A673 (cell line): ENCODE data around the gene LRRC71. TPM values are rescaled to one million over a fixed set of nuclear protein-coding genes. Genes with fewer than 3 reads are reported as not detected.

Experiments used
- BruUV-seq: library from RNA; stranded (reverse); fragments of 400-500 nt; replicated peaks from 2 replicates; lab custom pipeline; 2021; lab: Mats Ljungman, UMichigan
- CTCF ChIA-PET: fragments of 300-600 bp; sonication (Branson Sonifier 250); formaldehyde crosslinking; loops from one replicate; lab custom pipeline; 2022; ENCODE audit warnings: antibody characterized with exemption; lab: Charles Lee
- POLR2A ChIA-PET: fragments of 300-600 bp; sonication (Branson Sonifier 250); formaldehyde crosslinking; loops from one replicate; lab custom pipeline; 2022; ENCODE audit warnings: antibody characterized with exemption; ENCODE audit not compliant: low non-redundant PET; lab: Charles Lee
- DNase-seq: peaks from one replicate; pipeline ENCODE4 v3.0.0-alpha.2; 2015; ENCODE audit warnings: low spot score
- H3K27ac ChIP-seq: fragments of 200-600 bp; sonication (generic); 2 replicates; pipeline ENCODE4 v1.5.1; 2016; ENCODE audit warnings: mixed run types, low read depth, mild to moderate bottlenecking, mixed read lengths, antibody characterized with exemption, low read length; ENCODE audit not compliant: poor library complexity, severe bottlenecking
- H3K27me3 ChIP-seq: fragments of 200-600 bp; sonication (generic); replicated peaks from 2 replicates; pipeline ENCODE4 v1.6.1; 2017; ENCODE audit warnings: mixed run types, low read depth, mild to moderate bottlenecking, mixed read lengths, antibody characterized with exemption, low read length; ENCODE audit not compliant: insufficient read depth, poor library complexity
- H3K36me3 ChIP-seq: fragments of 200-600 bp; sonication (generic); 2 replicates; pipeline ENCODE4 v1.6.1; 2016; ENCODE audit warnings: mixed run types, mild to moderate bottlenecking, mixed read lengths, antibody characterized with exemption, low read length; ENCODE audit not compliant: insufficient read depth, poor library complexity, severe bottlenecking
- H3K4me1 ChIP-seq: fragments of 200-600 bp; sonication (generic); 2 replicates; pipeline ENCODE4 v1.6.1; 2017; ENCODE audit warnings: mixed run types, mild to moderate bottlenecking, mixed read lengths, antibody characterized with exemption, low read length; ENCODE audit not compliant: insufficient read depth, poor library complexity, severe bottlenecking
- H3K4me3 ChIP-seq: fragments of 200-600 bp; sonication (generic); 2 replicates; pipeline ENCODE4 v1.5.1; 2016; ENCODE audit warnings: low read depth, mixed run types, mild to moderate bottlenecking, mixed read lengths, low read length; ENCODE audit not compliant: poor library complexity, severe bottlenecking
- H3K9me3 ChIP-seq: fragments of 200-600 bp; sonication (generic); 2 replicates; pipeline ENCODE4 v1.6.1; 2016; ENCODE audit warnings: mixed run types, low read depth, mild to moderate bottlenecking, mixed read lengths, antibody characterized with exemption, low read length; ENCODE audit not compliant: poor library complexity, severe bottlenecking
- CTCF ChIP-seq: fragments of 300-800, 200-600 bp; sonication (generic); conservative IDR thresholded peaks from 2 replicates; pipeline ENCODE4 v1.5.1; 2017; ENCODE audit warnings: low read depth, mild to moderate bottlenecking, antibody characterized with exemption, low read length, moderate library complexity, mixed read lengths
- EZH2 ChIP-seq: fragments of 200-600 bp; sonication (generic); IDR thresholded peaks from 2 replicates; pipeline ENCODE4 v1.6.1; 2017; ENCODE audit warnings: borderline replicate concordance, low read depth, mild to moderate bottlenecking, mixed read lengths, antibody characterized with exemption, low read length; ENCODE audit not compliant: poor library complexity, severe bottlenecking
- intact Hi-C: fragments of 100-400 bp; cut with micrococcal nuclease; formaldehyde crosslinking; loops from one replicate; pipeline ENCODE4 v1.10.0; 2022; ENCODE audit not compliant: unreplicated experiment
- total RNA-seq: library from RNA; stranded (reverse); gene quantifications from 2 replicates; pipeline ENCODE4 v1.2.3, GENCODE V29; 2021

Gene LRRC71
- total RNA-seq, 1 experiment from 2014 or later = not detected

GRCh38 chr1:156899956-156900718 is 20.3 kb upstream of the LRRC71 start:
- Histone ChIP-seq H3K9me3 (no peaks in the 10 kb centered on the region), H3K4me3 (no peak overlapping the region), H3K27ac (no peak overlapping the region), H3K36me3 (no peaks in the 10 kb centered on the region), H3K27me3 (no peaks in the 10 kb centered on the region), H3K4me1 (no peaks in the 10 kb centered on the region)
- no peak for DNase-seq
- intact Hi-C loops = loop anchor here (10.0 kb wide), 1 partner anchor 255 kb away; no protein-coding TSS in a partner anchor
- ChIA-PET POLR2A (no interaction called here), CTCF (interaction anchor here (0.9 kb wide), 1 partner anchor 210 kb away, joined by 3 read pairs; no protein-coding TSS in a partner anchor)
- BruUV-seq = no TSS peak
- no peak for TF ChIP-seq CTCF
- TF ChIP-seq EZH2 = no peak

- BruUV-seq = no TSS peak
Measured at GRCh38 chr1:156900896-156901589, 19.4 kb upstream of the LRRC71 start.

GRCh38 chr1:156901590-156901900 is 18.9 kb upstream of the LRRC71 start:
- Histone ChIP-seq H3K9me3 (no peaks in the 10 kb centered on the region), H3K4me3 (no peak overlapping the region), H3K27ac (no peak overlapping the region), H3K36me3 (no peaks in the 10 kb centered on the region), H3K4me1 (no peaks in the 10 kb centered on the region), H3K27me3 (no peaks in the 10 kb centered on the region)
- no peak for DNase-seq
- no peak for TF ChIP-seq CTCF
- no peak for TF ChIP-seq EZH2
- no TSS peak for BruUV-seq
- ChIA-PET POLR2A (no interaction called here), CTCF (no interaction called here)
- intact Hi-C loops = no loop called here

More at GRCh38 chr1:156900896-156901589, 19.4 kb upstream of the LRRC71 start:
- ChIA-PET POLR2A (no interaction called here), CTCF (no interaction called here)
- no peak for TF ChIP-seq EZH2
- TF ChIP-seq CTCF = no peak
- Histone ChIP-seq H3K9me3 (no peaks in the 10 kb centered on the region), H3K27ac (no peak overlapping the region), H3K4me1 (no peaks in the 10 kb centered on the region), H3K4me3 (no peak overlapping the region), H3K36me3 (no peaks in the 10 kb centered on the region), H3K27me3 (no peaks in the 10 kb centered on the region)
- intact Hi-C loops = no loop called here
- DNase-seq = no peak
